Upper lobe of left lung (tissue), 4 donors: ENCODE results near the gene NOX5.

ENCODE experiments used
- CTCF ChIP-seq, 6 experiments: fragments of 450-650 bp in 4 of 6; fragments of 200-600 bp in 2 of 6; sonication (generic) in 2 of 6; IDR thresholded peaks; one replicate each; pipeline ENCODE4 v1.5.1; 2016 to 2019; ENCODE audit warnings: antibody characterized with exemption in 6 of 6
- EP300 ChIP-seq, 4 donors: sonication (generic); formaldehyde crosslinking; IDR thresholded peaks; one replicate each; pipeline ENCODE4 v1.5.1; 2017; ENCODE audit warnings: antibody characterized with exemption in 4 of 4, control low read depth in 2 of 4
- POLR2A ChIP-seq, 4 donors: fragments of 450-650 bp; IDR thresholded peaks; one replicate each; pipeline ENCODE4 v1.5.1; 2016 to 2017; ENCODE audit warnings: antibody characterized with exemption in 4 of 4, mild to moderate bottlenecking in 2 of 4

DNA sequence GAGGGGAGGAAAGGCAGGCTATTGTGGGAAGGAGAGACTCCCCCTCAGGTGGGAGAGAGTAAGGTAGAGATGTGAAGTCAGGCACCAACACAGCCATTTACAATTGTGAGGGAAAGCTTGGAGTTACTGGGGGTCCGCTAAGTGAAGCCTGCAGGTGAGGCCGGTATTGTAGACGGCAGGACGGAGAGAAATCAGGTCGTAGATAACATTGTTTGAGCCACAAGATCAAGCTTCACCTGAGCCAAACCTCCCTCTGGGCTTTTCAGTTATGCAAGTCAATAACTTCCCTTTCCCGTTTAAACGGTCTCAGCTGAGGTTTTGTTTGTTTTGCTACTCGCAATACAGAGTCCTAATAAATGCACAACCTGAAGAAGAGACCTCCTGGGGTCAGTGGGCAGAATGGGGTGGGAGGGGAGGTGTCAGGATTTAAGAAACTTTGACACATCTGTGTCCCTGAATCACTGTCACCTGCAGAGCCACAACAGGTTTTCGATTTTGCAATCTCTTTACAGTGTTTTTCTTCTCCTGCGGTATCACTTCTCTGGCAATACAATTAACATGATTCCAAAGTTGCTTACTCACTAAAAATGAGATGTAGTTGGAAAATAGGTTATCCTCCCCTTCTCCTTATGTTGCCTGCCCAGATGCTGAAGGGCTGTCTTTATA, 73.9 kb downstream of the NOX5 start:
- TF ChIP-seq CTCF (IDR thresholded peaks at IDR 0.05) = no peak
- no peak for TF ChIP-seq POLR2A (IDR thresholded peaks at IDR 0.05)
- TF ChIP-seq EP300 (IDR thresholded peaks at IDR 0.05) = no peak
